ENCODE measurements around the gene TRIM29. TPM values are rescaled to one million over a fixed set of nuclear protein-coding genes. Genes with fewer than 3 reads are reported as not detected.

Gene TRIM29
- total and polyA plus RNA-seq, 9 of the 15 experiments (the other 6 are each of a cell fraction or from before 2014, with no cell fraction given): 0.08 to 1.4 (median 0.42) TPM; not detected in 2

- no peak overlapping the region for H2AFZ ChIP-seq (ENCODE audit: low read depth, low read length)
- H3K27me3 ChIP-seq (ENCODE audit: control insufficient read depth in 2 of 2, insufficient read depth in 2 of 2, low read length in 2 of 2): peaks cover 2 to 11% of the 10 kb centered on the region in 2 experiments; a peak in 3 of 5 replicates
- no peak overlapping the region for H3K4me2 ChIP-seq (ENCODE audit: insufficient read depth, low read length)
- DNase-seq (ENCODE audit: extremely low read depth in 1 of 4, low spot score in 3 of 4): no peak
- H3K27ac ChIP-seq (ENCODE audit: extremely low read depth, low read depth, low read length): no peak overlapping the region
- in situ Hi-C loops (cut with MboI) (no loop called here), intact Hi-C loops (cut with micrococcal nuclease) (no loop called here)
- no peak for FAIRE-seq
- ChIA-PET POLR2A (no interaction called here), CTCF (ENCODE audit: low intra/inter-chr PET ratio) (no interaction called here)
- H3K79me2 ChIP-seq (ENCODE audit: control insufficient read depth, insufficient read depth, low read length): no peaks in the 10 kb centered on the region
- no peak overlapping the region for H3K4me3 ChIP-seq
- no peak for ATAC-seq
- no peaks in the 10 kb centered on the region for H3K36me3 ChIP-seq (ENCODE audit: control insufficient read depth, insufficient read depth, low read length)
- H3K9me1 ChIP-seq (ENCODE audit: control insufficient read depth, insufficient read depth, low read length): no peaks in the 10 kb centered on the region
- no peaks in the 10 kb centered on the region for H4K20me1 ChIP-seq (replicated peaks; ENCODE audit: control insufficient read depth, insufficient read depth, low read length)
- no peaks in the 10 kb centered on the region for H3K9me3 ChIP-seq (replicated peaks; ENCODE audit: control insufficient read depth, insufficient read depth, low read depth, low read length)
- 0% methylated on average over 16 of the region's 16 CpGs for WGBS (ENCODE audit: insufficient coverage, low coverage, missing lambda C conversion rate)
- no TSS peak for BruUV-seq (replicated peaks)
- H3K9ac ChIP-seq (ENCODE audit: insufficient read depth in 1 of 2, low read depth in 2 of 2, low read length in 2 of 2): no peak overlapping the region; a peak in 1 of 4 replicates
- H3K4me1 ChIP-seq (replicated peaks in 1 of 2; ENCODE audit: control insufficient read depth in 2 of 2, insufficient read depth in 2 of 2, low read length in 2 of 2): no peaks in the 10 kb centered on the region
- TF ChIP-seq, protein P1, sequence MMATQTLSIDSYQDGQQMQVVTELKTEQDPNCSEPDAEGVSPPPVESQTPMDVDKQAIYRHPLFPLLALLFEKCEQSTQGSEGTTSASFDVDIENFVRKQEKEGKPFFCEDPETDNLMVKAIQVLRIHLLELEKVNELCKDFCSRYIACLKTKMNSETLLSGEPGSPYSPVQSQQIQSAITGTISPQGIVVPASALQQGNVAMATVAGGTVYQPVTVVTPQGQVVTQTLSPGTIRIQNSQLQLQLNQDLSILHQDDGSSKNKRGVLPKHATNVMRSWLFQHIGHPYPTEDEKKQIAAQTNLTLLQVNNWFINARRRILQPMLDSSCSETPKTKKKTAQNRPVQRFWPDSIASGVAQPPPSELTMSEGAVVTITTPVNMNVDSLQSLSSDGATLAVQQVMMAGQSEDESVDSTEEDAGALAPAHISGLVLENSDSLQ (IDR thresholded peaks at IDR 0.05): no peak
- TF ChIP-seq L3MBTL2 (IDR thresholded peaks at IDR 0.05): no peak
- TF ChIP-seq PHTF2 (CRISPR knock-in tag; IDR thresholded peaks at IDR 0.05): no peak
- no peak for TF ChIP-seq SREBF2 (CRISPR knock-in tag; IDR thresholded peaks at IDR 0.05)
- TF ChIP-seq CC2D1A (IDR thresholded peaks at IDR 0.05): no peak
- TF ChIP-seq ELF4 (CRISPR knock-in tag; IDR thresholded peaks at IDR 0.05): no peak
- TF ChIP-seq, protein P2, sequence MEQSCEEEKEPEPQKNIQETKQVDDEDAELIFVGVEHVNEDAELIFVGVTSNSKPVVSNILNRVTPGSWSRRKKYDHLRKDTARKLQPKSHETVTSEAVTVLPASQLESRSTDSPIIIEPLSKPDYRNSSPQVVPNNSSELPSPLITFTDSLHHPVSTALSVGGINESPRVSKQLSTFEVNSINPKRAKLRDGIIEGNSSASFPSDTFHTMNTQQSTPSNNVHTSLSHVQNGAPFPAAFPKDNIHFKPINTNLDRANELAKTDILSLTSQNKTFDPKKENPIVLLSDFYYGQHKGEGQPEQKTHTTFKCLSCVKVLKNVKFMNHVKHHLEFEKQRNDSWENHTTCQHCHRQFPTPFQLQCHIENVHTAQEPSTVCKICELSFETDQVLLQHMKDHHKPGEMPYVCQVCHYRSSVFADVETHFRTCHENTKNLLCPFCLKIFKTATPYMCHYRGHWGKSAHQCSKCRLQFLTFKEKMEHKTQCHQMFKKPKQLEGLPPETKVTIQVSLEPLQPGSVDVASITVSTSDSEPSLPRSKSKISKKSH (CRISPR knock-in tag; IDR thresholded peaks at IDR 0.05): no peak
- no peak for TF ChIP-seq ZNF41 (CRISPR knock-in tag; conservative IDR thresholded peaks at IDR 0.05)
- TF ChIP-seq, protein P3, sequence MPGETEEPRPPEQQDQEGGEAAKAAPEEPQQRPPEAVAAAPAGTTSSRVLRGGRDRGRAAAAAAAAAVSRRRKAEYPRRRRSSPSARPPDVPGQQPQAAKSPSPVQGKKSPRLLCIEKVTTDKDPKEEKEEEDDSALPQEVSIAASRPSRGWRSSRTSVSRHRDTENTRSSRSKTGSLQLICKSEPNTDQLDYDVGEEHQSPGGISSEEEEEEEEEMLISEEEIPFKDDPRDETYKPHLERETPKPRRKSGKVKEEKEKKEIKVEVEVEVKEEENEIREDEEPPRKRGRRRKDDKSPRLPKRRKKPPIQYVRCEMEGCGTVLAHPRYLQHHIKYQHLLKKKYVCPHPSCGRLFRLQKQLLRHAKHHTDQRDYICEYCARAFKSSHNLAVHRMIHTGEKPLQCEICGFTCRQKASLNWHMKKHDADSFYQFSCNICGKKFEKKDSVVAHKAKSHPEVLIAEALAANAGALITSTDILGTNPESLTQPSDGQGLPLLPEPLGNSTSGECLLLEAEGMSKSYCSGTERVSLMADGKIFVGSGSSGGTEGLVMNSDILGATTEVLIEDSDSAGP (CRISPR knock-in tag; IDR thresholded peaks at IDR 0.05): no peak
- no peak for TF ChIP-seq ZNF165 (CRISPR knock-in tag; IDR thresholded peaks at IDR 0.05; ENCODE audit: borderline replicate concordance)
- TF ChIP-seq KHSRP (IDR thresholded peaks at IDR 0.05): no peak
- no peak for TF ChIP-seq CBX1 (IDR thresholded peaks at IDR 0.05; ENCODE audit: low read depth)
- TF ChIP-seq FOXP4 (CRISPR knock-in tag; IDR thresholded peaks at IDR 0.05; ENCODE audit: borderline replicate concordance): no peak
- no peak for TF ChIP-seq KDM4B (IDR thresholded peaks at IDR 0.05; ENCODE audit: borderline replicate concordance in 2 of 2, low read depth in 1 of 2)
- TF ChIP-seq STAT6 (CRISPR knock-in tag; IDR thresholded peaks at IDR 0.05): no peak
- TF ChIP-seq ZNF311 (CRISPR knock-in tag; IDR thresholded peaks at IDR 0.05): no peak
Measured at GRCh38 chr11:120073196-120073595, 64.7 kb downstream of the TRIM29 start.
